ENCODE measurements around the gene GPC1. TPM values are rescaled to one million over a fixed set of nuclear protein-coding genes. Genes with fewer than 3 reads are reported as not detected.

GPC1 gene
- total RNA-seq, 4 donors from 2014 or later, result 34.1 to 80.4 (median 53.3) TPM

DNA sequence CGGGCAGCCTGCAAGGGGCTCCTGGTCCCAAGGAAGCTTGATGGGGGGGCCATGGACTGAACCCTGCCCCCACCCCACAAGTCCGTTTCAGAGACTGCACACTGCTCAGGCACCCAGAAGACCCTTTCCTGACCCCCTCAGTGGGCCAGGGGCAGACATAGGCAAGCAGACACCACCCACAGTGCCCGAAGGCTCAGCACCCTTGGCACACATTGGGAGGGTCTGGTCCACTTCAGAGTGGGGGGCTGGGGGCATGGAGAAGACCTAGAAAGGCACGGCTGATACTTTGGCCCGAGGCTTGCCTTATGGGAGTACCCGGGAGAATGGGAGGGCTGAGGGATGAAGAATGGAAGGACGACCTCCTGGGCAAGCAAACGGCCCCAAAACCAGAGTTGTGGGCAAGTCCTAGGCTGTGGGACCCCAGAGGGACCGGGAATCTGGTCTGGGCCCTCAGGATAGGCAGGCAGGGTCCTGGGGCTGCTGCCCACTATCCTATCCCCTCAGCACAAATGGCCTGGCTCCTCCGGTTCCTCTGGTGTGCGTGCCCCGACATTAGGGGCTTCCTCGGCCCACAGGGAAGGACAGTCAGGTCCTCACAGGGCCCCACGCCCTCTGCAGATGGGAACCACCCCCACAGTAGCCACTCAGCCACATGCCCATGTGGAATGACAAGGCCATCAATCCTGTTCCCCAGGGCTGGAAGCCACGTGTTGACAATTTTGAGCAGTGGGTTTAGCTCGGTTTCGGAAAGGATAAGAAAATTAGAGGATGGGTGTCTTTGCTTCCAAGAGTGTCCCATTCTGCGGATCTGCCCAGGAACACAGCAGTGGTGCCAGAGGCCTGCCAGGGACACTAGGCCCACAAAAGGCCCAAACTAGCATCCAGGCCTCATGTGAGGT, 15.0 kb upstream of the GPC1 start:
- TF ChIP-seq CTCF (IDR thresholded peaks at IDR 0.05; ENCODE audit: low read depth), result no peak

- no peak for TF ChIP-seq CTCF (IDR thresholded peaks at IDR 0.05; ENCODE audit: low read depth)
Measured at GRCh38 chr2:240421381-240421780, 14.1 kb upstream of the GPC1 start.

GRCh38 chr2:240422658-240423329, 12.7 kb upstream of the GPC1 start:
- TF ChIP-seq CTCF (IDR thresholded peaks at IDR 0.05; ENCODE audit: low read depth), result no peak

GRCh38 chr2:240423788-240424191, 11.7 kb upstream of the GPC1 start:
- no peak for TF ChIP-seq CTCF (IDR thresholded peaks at IDR 0.05; ENCODE audit: low read depth)

DNA sequence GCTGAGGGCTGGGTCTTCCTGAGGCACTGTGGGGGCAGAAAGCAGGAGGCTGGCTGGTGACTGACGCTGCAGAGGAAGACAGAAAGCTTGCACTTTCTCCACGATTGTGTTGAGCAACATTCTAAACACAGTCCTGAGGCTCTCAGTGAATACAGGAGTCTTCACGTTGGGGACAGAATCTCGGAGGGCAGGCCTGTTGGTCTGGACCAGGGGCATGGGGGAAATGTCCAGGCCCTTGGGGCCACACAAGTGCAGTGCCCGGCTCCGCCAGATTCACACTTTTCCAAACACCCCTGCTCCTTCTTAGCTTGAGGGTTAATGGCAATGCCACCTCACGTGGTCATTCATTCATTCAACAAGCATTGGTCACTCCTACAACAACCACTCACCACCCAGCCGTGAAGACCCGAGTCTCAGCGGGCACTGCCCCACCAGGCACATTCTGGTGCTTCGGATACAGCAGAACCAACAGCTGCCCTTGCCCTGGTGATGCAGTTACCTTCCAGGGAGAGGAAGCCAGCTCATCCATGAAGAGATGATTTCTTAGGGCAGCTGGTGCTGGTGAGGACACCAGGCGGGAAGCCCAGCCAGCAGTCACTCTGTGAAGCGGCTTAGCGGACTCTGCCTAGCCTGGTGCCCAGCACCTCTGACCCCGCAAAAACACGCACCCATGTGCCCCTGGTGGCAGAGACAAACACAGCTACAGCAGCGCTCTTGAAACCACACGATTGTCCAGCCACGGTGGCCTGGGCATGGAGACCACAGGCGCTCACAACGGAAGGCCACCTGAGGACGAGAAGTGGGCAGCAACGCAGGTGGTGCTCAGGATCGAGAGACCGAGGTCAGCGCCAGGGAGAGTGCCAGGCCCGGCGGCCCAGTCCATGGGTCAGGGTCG, 10.9 kb upstream of the GPC1 start:
- TF ChIP-seq CTCF (IDR thresholded peaks at IDR 0.05; ENCODE audit: low read depth), result no peak

DNA sequence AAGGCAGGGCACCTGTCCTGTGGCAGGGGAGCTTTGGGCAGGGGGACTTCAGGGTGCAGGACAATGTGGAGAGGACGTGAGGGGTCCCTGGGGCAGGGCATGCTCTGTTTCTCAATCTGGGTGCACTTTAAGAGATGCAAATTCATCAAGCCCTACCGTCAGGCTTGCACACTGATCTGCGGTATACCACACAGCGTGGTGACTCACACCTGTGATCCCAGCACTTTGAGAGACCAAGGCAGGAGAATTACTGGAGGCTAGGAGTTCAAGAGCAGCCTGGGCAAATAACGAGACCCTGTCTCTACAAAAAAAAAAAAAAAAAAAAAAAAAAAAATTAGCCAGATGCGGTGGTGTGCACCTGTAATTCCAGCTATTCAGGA, 10.2 kb upstream of the GPC1 start:
- TF ChIP-seq CTCF (IDR thresholded peaks at IDR 0.05; ENCODE audit: low read depth), result no peak
